Spleen (tissue), 11 donors: Measurements from ENCODE around the gene FBXO48. TPM values are rescaled to one million over a fixed set of nuclear protein-coding genes. Genes with fewer than 3 reads are reported as not detected.

Experiments
- DNase-seq: peaks from one replicate; pipeline ENCODE4 v3.0.0-alpha.2; 2020
- H3K27ac ChIP-seq, 8 donors: fragments of 200-600 bp; sonication (generic) in 7 of 8; 1 replicate in 4 of 8; 2 replicates in 4 of 8; pipeline versions ENCODE4 v1.5.0 to v1.8.0; 2016 to 2021; ENCODE audit warnings: inconsistent platforms in 4 of 8, mild to moderate bottlenecking in 4 of 8, moderate library complexity in 1 of 8
- H3K27me3 ChIP-seq, 7 donors: fragments of 200-600 bp; sonication (generic) in 6 of 7; replicated peaks in 1 of 7; 1 replicate in 4 of 7; 2 replicates in 3 of 7; pipeline versions ENCODE4 v1.5.0 to v1.8.0; 2016 to 2021; ENCODE audit warnings: inconsistent platforms in 3 of 7, mild to moderate bottlenecking in 1 of 7
- H3K36me3 ChIP-seq, 6 donors: fragments of 200-600 bp; sonication (generic) in 5 of 6; 1 replicate in 4 of 6; 2 replicates in 2 of 6; pipeline versions ENCODE4 v1.5.0 to v1.8.0; 2016 to 2021; ENCODE audit warnings: inconsistent platforms in 2 of 6
- H3K4me1 ChIP-seq, 6 donors: fragments of 200-600 bp; sonication (generic) in 5 of 6; 1 replicate in 3 of 6; 2 replicates in 3 of 6; pipeline versions ENCODE4 v1.5.0 to v1.8.0; 2016 to 2021; ENCODE audit warnings: inconsistent platforms in 3 of 6
- H3K4me3 ChIP-seq, 8 donors: fragments of 200-600 bp; sonication (generic) in 7 of 8; 1 replicate in 4 of 8; 2 replicates in 4 of 8; pipeline versions ENCODE4 v1.5.0 to v1.8.0; 2016 to 2021; ENCODE audit warnings: inconsistent platforms in 4 of 8, mild to moderate bottlenecking in 4 of 8, moderate library complexity in 2 of 8
- H3K9me3 ChIP-seq, 8 donors: fragments of 200-600 bp; sonication (generic) in 7 of 8; 1 replicate in 4 of 8; 2 replicates in 4 of 8; pipeline versions ENCODE4 v1.5.0 to v1.8.0; 2016 to 2021; ENCODE audit warnings: inconsistent platforms in 4 of 8
- CTCF ChIP-seq, 11 experiments: fragments of 200-600 bp in 7 of 11; fragments of 450-650 bp in 4 of 11; sonication (generic) in 4 of 11; IDR thresholded peaks in 8 of 11; conservative IDR thresholded peaks in 3 of 11; 1 replicate in 7 of 11; 2 replicates in 4 of 11; pipeline versions ENCODE4 v1.4.0 to v1.8.0; 2016 to 2021; ENCODE audit warnings: antibody characterized with exemption in 11 of 11, inconsistent platforms in 4 of 11, mild to moderate bottlenecking in 1 of 11
- POLR2A ChIP-seq, 3 donors: fragments of 450-650 bp; IDR thresholded peaks; one replicate each; pipeline ENCODE4 v1.5.1; 2017; ENCODE audit warnings: antibody characterized with exemption in 3 of 3, mild to moderate bottlenecking in 1 of 3
- POLR2AphosphoS5 ChIP-seq, 3 donors: sonication (generic); formaldehyde crosslinking; IDR thresholded peaks; one replicate each; pipeline ENCODE4 v1.5.1; 2017; ENCODE audit warnings: antibody characterized with exemption in 3 of 3
- WGBS, 5 donors: extraction: QIAGEN DNeasy Blood & Tissue Kit in 3 of 5; methylation state at CpG; one replicate each; pipeline versions ENCODE4 v1.1.5 to v1.1.7; 2013 to 2018; 5-methylcytosine and 5-hydroxymethylcytosine counted together
- intact Hi-C: fragments of 100-400 bp; cut with DNase I; formaldehyde crosslinking; loops from one replicate; pipeline ENCODE4 v1.15.0; 2023; ENCODE audit warnings: low total_unique reads
- polyA plus RNA-seq, 3 donors: library from polyadenylated mRNA; stranded (reverse); fragments of 200-250 nt; gene quantifications; one replicate each; pipeline ENCODE4 v1.2.1, GENCODE V29; 2013
- total RNA-seq, 7 donors: library from RNA; depleted of rRNA in 3 of 7; stranded (reverse); fragments of >200 nt in 3 of 7; fragmentation: NEBNext Ultra II Directional in 4 of 7; extraction: Animal tissue kit (Norgen Biotek cat#: 25700) in 4 of 7; gene quantifications; one replicate each; pipeline versions ENCODE4 v1.1.0 to v1.2.1, GENCODE V29; 2016 to 2021
- donor health status: healthy with polysubstance abuse.
- donor health status: DM: no; HTN: no; CAD: no; lungs with moderate emphysema.
- donor health status: DM: no; HTN: no; CAD: no.
- donor health status: Bipolar disorder and iron deficiency.
- donor health status: healthy.
- donor health status: DM: no; HTN: no; CAD: no.
- donor health status: DM: yes; HTN: yes; CAD: no.

Gene FBXO48
- total and polyA plus RNA-seq, 10 donors, result 0.72 to 2.6 (median 1.7) TPM

DNA sequence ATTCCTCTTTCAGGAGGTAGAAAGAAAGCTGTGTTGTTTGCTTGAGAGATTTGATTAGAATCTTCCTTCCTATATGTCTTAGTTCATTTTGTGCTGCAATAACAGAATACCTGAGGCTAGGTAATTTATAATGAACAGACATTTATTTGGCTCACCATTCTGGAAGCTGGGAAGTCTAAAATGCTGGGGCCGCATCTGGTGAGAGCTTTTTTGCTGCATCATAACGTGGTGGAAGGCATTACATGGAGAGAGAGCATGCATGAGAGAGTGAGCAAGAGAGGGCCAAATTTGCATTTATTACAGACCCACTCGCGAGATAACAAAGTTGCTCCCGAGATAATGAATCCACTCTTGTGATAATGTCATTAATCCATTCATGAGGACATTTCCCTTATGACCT is 34.7 kb upstream of the FBXO48 start:
- Histone ChIP-seq H3K27me3 (no peaks in the 10 kb centered on the region), H3K4me1 (no peaks in the 10 kb centered on the region), H3K4me3 (no peak overlapping the region), H3K36me3 (peaks cover 0 to 9% (median 0%) of the 10 kb centered on the region in 6 donors), H3K9me3 (peaks cover 0 to 6% (median 5%) of the 10 kb centered on the region in 8 donors), H3K27ac (no peak overlapping the region)
- intact Hi-C loops, result no loop called here
- DNase-seq, result no peak
- 82 to 93% (median 89%) methylated on average over 5 of the region's 5 CpGs for WGBS, 5 donors
- TF ChIP-seq POLR2AphosphoS5 (IDR thresholded peaks at IDR 0.05) (no peak), CTCF (IDR thresholded peaks at IDR 0.05 in 8 of 11, conservative IDR thresholded peaks at IDR 0.05 in 3 of 11) (no peak), POLR2A (IDR thresholded peaks at IDR 0.05) (no peak)

GRCh38 chr2:68500649-68501048 is 33.6 kb upstream of the FBXO48 start:
- intact Hi-C loops, result no loop called here
- H3K4me3 ChIP-seq, result no peak overlapping the region
- no peaks in the 10 kb centered on the region for H3K4me1 ChIP-seq
- H3K36me3 ChIP-seq, result peaks cover 0 to 2% (median 0%) of the 10 kb centered on the region in 6 donors
- peaks cover 0 to 17% (median 15%) of the 10 kb centered on the region in 8 donors for H3K9me3 ChIP-seq
- H3K27me3 ChIP-seq, result no peaks in the 10 kb centered on the region
- TF ChIP-seq POLR2A (IDR thresholded peaks at IDR 0.05) (no peak), CTCF (IDR thresholded peaks at IDR 0.05 in 8 of 11, conservative IDR thresholded peaks at IDR 0.05 in 3 of 11) (no peak), POLR2AphosphoS5 (IDR thresholded peaks at IDR 0.05) (no peak)
- WGBS, 5 donors, result 93 to 97% (median 95%) methylated on average over 4 of the region's 4 CpGs
- DNase-seq, result no peak
- H3K27ac ChIP-seq, result no peak overlapping the region

- TF ChIP-seq POLR2AphosphoS5 (IDR thresholded peaks at IDR 0.05) (no peak), POLR2A (IDR thresholded peaks at IDR 0.05) (no peak), CTCF (IDR thresholded peaks at IDR 0.05 in 8 of 11, conservative IDR thresholded peaks at IDR 0.05 in 3 of 11) (no peak)
- Histone ChIP-seq H3K36me3 (no peaks in the 10 kb centered on the region), H3K4me3 (no peak overlapping the region), H3K27me3 (no peaks in the 10 kb centered on the region), H3K27ac (no peak overlapping the region), H3K4me1 (no peaks in the 10 kb centered on the region), H3K9me3 (peaks cover 0 to 26% (median 20%) of the 10 kb centered on the region in 8 donors)
- intact Hi-C loops, result loop anchor here (10.0 kb wide), 1 partner anchor 86 kb away; no protein-coding TSS in a partner anchor
- no peak for DNase-seq
These were observed 32.0 kb upstream of the FBXO48 start for GRCh38 chr2:68499133-68499532.

GRCh38 chr2:68491582-68491981 is 24.5 kb upstream of the FBXO48 start:
- Histone ChIP-seq H3K9me3 (peaks cover 0 to 20% (median 14%) of the 10 kb centered on the region in 8 donors), H3K4me1 (peaks cover 0 to 8% (median 1%) of the 10 kb centered on the region in 6 donors), H3K27me3 (no peaks in the 10 kb centered on the region), H3K4me3 (no peak overlapping the region), H3K27ac (no peak overlapping the region), H3K36me3 (no peaks in the 10 kb centered on the region)
- 92 to 96% (median 95%) methylated on average over 1 of the region's 1 CpG for WGBS, 5 donors
- intact Hi-C loops, result loop anchor here (10.0 kb wide), 1 partner anchor 93 kb away; no protein-coding TSS in a partner anchor
- no peak for DNase-seq
- TF ChIP-seq CTCF (IDR thresholded peaks at IDR 0.05 in 8 of 11, conservative IDR thresholded peaks at IDR 0.05 in 3 of 11) (no peak), POLR2A (IDR thresholded peaks at IDR 0.05) (no peak), POLR2AphosphoS5 (IDR thresholded peaks at IDR 0.05) (no peak)
